Middle frontal gyrus (tissue), 1 donor: Measurements from ENCODE around the gene EPHA8.

Experiments used
- DNase-seq: peaks from one replicate; pipeline ENCODE4 v3.0.0-alpha.2; 2015; ENCODE audit warnings: low spot score; ENCODE audit errors: extremely low spot score

Gene EPHA8

DNA sequence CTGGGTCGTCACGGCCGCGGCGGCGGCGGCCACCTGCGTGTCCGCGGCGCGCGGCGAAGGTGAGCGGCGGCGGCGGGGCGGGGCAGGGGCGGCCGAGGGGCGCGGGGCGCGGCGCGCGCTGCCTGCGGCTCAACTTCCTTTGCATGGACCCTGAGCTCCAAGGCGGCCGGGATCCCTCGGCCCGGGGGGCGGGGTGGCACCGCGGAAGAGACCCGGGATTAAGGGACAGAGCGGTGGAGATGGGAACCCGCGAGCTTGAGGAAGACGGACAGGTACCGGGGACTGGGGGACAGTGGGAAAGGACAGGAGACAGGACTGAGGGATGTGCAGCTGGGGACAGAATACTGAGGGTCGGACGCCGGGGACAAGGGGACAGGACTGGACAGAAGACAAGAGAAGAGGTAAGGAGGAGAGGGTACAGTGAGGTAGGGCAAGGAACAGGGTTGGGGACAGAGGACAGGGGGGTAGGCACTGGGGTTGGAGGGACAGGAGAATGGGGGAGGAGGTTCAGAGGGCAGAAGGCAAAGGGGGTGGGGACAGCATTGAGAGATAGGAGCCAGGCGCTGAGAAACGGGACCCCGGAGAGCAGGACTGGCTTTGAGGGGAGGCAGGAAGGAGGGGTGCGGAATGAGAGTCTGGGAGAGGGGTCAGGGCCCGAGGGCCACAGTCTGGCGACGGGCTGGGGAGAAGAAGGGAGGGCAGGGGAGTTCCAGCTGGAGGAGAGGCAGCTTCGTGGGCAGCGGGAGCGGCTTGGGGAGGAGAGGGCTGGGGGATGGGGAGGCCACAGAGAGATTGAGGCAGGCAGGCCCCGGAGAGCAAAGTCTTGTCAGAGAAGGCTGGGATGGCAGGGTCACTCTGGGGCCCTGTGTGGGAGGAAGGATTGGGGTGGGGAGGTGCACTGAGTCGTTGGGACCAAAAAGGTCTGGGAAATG lies 648 bp downstream of the EPHA8 start:
- no peak for DNase-seq

DNA sequence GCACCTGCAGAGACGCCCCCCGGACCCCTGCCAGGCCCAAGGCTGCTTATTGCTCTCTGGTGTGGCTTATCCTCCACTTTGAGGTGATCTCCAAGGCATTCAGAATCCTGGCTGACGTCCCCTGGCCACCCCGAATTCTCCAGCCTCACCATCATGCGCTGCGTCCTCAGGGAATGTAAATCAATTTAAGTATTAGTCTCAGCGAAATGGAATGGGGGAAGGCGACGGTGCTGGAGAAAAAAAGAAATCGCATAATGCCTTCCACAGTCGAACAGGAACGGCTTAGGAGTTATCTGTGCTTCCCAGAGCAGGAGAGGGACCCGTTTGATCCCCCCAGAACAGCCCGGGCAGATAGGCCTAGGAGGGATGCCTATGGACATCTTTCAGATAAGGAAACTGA lies 2.9 kb downstream of the EPHA8 start:
- no peak for DNase-seq

DNA sequence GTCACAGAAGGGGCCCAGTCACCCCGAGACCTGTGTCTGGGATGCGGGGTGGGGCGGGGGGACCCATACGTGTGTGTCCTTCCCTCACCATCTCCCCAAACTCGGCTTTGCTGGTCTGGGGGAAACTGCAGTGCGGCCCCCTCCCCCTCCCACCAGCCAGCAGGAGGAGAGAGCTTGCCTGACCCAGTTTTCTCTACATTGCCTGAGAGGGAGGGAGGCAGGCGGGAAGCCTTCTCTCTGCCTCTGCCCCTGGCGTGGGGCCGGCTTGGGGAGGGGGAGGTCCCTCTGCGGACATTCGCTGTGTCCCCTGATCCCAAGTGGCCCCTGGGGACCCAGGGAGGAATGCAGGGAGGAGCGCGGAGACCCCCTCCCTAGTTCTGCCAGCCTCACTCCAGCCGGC lies 3.9 kb downstream of the EPHA8 start:
- DNase-seq: no peak

DNA sequence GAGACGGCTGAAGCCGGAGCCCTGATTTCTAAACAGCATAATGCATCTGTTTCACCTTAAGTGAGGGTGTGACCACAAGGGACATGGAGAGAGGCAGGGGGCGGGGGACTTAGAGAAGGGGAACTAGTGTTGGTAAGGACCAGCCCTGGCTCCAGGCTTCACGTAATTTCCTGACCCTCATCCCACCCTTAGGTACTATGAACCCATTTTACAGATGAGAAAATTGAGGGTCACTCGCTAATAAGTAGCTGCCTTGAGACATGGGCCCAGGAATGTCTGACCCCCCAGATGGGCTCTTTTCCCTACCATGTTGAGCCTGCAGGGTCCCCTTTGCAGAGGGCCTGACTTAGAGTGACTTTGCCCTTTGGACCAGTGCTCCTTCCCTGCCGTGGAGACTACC lies 4.7 kb downstream of the EPHA8 start:
- DNase-seq: no peak

DNA sequence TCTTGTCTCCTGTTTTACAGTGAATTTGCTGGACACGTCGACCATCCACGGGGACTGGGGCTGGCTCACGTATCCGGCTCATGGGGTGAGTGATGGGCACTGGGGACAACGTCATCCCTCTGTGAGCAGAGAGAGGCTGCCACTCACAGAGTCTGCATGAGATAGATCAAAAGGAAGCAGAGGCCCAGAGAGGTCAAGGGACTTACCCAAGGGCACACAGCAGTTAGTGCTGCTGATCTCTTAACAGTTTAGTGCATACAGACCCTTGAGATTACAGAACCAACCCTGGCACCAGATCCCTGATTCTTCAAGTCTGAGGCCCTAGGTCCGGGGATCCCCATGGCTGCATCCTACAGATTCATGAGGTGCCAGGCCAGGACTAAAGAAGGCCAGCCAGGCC lies 6.0 kb downstream of the EPHA8 start:
- no peak for DNase-seq

DNA sequence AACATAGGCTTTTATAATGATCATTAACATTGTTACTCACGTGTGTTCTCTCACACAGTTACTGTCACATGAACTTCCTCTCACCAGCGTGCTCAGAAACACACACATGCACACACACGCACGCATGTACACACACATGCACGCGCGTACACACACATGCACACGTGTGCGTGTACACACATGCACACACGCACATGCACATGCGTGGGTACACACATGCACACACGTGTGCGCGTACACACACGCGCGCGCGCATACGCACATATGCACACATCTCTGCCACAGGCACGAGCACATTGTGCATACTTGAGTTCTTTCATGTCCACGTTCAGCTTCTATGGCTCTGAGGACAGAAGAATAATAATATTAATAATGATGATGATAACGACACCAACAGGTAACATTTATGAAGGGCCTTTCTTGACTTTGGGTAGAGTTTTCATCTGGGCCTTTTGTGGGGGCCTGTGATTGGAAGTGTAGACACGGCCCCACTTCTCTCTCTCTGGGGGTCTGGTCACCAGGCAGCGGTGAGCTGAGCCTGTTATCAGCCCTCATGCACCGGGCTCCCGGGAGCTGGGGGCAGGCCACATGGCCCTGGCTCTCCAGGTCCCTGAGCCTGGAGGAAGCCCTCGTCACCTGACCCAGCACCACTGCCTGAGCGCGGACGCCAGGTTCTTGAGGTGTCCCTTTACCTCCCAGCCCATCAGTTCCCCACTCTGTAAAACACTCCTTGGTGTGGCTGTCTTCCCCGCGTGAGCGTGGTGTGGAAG lies 7.0 kb downstream of the EPHA8 start:
- no peak for DNase-seq

DNA sequence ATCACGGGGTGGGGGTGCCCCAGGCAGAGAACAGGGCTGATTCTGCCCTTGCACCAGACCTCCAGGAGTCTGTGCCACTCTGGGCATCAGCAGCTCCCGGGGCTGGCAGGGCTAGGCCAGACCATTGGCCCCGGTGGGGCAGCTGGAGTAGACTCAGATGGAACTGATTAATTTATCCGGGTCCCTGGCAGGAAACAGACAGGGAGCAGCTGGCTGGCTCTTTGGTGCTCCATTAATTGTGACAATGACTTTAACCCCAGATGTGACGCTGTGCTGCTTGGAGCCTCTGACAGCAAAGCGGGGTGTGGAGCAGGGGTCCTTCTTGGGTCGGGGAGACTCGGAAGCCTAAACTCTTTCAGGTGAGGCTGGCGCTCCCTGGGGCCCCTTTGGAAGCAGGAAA lies 9.5 kb downstream of the EPHA8 start:
- DNase-seq: no peak

DNA sequence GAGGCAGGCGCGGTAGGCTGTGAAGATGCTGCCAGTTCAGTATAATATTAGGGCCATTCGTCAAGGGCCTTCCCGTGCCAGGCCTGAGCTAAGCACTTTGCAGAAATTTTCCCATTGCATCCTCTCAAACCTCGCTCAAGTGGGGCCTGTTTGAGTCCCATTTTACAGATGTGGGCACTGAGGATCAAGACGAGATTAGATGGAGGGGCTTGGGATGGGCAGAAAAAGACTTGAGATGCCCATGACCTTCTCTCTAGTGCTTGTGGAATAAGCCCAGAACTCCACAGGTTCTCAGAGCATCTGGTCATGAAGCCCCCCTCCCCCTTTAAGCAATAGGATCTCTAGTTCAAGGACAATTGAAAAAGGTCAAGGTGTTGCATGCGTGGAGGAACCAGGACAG lies 9.9 kb downstream of the EPHA8 start:
- no peak for DNase-seq

DNA sequence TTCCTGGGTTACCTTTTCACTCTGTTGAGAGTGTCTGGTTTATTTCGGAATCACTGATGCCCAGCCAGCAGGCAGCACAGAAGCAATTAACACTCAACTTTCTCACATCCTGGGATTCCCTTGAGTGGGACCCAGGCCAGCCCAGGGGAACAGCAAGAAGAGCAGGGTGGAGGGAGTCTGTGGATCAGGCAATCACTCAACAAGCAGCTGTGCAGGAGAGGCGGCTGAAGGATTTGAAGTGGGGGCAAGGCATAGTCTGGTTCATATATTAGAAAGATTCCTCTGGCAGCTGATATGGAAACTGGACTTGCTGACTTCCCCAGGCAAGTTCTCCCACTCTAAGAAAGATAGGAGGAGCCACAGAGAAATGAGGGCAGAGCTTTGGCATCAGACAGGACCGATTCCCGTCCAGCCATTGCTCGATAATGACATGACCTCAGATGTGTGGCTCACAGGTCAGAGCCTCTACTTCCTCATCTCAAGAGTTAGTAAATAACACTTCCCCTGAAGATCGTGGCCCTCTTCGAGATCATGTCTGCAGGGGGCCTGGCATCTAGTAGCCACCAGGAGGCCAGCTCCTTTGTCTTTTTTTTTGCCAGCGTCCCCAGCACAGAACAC lies 12.4 kb downstream of the EPHA8 start:
- DNase-seq: no peak

DNA sequence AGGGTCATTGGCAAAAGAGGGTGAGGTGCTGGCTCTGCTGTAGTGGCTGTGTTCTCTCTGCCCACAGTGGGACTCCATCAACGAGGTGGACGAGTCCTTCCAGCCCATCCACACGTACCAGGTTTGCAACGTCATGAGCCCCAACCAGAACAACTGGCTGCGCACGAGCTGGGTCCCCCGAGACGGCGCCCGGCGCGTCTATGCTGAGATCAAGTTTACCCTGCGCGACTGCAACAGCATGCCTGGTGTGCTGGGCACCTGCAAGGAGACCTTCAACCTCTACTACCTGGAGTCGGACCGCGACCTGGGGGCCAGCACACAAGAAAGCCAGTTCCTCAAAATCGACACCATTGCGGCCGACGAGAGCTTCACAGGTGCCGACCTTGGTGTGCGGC lies 12.9 kb downstream of the EPHA8 start:
- no peak for DNase-seq

DNA sequence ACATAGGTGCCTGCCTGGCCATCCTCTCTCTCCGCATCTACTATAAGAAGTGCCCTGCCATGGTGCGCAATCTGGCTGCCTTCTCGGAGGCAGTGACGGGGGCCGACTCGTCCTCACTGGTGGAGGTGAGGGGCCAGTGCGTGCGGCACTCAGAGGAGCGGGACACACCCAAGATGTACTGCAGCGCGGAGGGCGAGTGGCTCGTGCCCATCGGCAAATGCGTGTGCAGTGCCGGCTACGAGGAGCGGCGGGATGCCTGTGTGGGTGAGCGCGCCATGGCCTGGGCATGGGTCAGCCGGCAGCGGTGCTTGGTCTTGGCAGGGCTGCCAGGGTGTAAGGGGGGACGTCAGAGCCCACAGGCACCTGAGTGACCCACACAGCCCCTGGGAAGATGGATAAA lies 13.3 kb downstream of the EPHA8 start:
- DNase-seq: no peak

DNA sequence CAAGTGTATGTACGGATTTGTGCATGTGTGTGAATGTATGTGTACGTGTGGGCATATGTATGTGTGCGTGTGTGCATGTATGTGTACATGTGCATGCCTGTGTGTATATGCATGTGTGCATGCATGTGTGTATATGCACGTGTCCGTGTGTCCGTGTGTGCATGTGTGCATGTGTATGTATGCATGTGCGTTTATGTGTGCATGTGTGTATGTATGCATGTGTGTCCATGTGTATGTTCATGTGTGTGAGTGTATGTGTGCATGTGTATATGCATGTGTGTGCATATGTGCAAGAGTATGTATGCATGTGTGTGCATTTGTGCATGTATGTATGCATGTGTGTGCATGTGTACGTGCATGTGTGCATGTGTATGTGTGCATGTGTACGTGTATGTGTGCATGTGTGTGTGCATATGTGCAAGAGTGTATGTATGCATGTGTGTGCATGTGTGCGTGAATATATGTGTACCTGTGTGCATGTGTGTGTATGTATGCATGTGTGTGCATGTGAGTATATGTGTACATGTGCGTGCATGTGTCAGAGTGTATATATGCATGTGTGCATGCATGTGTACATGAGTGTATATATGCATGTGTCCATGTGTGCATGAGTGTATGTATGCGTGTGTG lies 15.6 kb downstream of the EPHA8 start:
- DNase-seq: no peak

DNA sequence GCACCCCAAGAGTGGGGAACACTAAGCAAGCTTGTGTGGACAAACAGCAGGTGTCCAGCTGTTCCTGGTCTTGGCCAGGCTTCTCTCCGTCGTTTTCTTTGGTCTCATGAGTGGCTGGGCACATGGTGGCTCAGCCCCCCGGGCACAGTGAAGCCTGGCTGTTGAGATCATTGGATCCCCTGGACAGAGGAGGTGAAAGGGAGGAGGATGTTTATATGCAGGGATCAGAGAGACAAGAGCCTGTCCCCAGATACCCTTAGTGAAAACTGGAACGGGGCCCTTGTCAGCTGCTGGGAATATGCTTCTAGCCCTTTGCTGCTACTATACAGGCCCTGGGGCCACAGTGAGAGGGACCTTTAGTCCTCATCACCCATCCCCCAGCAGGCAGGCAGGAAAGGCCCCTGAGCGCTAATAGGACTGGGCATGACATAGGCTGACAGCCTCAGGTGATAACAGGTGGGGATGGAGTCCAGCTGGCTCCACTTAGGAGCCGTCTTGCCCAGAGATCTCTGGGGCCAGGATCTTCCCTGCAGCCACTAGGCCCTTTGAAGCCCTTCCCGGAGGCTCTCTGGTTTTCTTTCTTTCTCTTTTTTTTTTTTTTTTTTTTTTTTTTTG lies 16.4 kb downstream of the EPHA8 start:
- DNase-seq: no peak

DNA sequence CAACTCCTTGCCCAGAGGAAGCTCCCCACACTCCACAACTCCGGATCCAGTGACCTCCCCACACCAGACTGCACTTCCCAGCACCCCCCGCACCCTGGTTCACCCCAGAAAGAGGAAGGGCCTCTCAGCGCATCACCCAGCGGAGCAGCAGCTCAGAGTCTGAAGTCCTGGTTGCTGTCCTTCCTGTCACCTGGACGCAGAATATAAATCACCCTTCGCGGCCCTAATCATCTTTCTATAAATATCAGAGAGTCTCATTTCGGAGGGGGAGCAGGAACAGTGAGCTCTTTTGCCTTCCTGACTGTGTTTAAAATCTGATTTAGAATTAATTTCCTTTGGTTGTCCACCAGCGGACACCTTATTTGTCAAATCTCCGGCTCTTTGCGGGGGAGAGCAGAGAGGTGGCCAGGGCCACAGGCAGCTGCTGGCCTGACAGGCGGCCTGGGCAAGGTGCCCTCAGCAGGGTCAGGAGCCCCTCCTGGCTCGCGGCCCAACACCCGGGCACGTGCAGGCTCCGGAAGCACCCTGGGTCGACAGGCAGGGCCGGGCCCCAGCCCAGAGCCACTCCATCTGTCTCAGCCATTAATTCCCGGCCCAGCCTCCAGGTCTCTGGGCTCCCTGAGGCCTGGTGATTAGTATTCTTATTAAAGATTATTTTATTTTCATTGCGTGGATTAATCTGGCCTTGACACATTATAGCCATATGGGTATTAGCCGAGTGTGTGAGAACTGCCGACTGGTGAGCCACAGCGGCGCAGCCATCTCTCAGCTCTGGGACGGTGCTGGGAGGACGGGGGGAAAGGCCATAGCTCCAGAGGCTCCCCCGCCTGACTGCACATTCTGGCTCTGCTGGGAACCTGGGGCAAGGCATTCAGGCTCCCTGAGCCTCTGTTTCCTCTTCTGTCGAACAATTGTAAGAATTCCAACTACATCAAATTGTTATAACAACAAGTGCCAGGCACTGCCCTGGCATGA lies 19.7 kb downstream of the EPHA8 start:
- DNase-seq: no peak

DNA sequence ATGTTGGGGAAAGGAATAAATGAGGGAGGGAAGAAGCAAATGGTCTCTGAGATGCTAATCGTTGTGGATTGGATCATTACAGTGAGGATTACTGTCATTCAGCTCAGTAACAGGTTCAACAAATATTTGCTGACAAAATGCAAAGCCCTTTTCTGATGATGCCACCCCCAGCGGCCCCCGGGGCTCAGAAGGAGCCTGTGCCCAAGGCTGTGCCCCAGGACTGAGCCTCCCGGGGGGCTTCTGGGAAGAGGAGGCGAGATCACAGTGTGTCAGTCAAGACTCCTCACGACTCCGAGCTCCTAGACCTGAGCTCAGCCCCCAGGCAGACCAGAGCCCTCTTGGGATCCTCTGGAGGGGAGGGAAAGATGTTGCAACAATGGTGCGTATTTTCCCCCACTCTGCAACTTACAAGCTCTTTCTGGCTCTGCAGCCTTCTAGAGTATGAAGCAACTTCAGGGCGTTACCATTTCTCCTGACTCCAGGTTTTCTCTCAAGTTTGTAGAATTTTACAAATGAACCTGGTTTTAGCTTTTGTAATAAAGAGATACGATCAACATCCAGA lies 20.8 kb downstream of the EPHA8 start:
- no peak for DNase-seq

DNA sequence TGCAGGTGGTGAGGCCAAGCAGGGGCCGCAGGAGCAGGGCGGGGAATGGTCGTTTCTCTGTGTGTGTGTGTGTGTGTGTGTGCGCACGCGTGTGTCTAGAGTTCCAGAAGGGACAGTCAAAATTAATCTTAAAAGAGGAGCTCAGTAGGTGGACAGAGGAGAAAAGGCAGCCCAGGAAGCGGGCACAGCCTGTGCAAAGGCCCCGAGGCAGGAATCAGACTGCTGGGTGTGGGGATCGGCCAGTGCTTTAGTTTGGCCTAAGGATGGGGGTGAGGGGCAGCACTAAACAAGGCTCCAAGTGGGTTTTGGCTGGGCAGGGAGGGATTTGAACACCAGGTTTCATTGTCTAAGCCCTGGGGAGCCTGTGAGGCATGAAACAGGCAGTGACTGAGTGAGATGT lies 21.7 kb downstream of the EPHA8 start:
- DNase-seq: no peak

DNA sequence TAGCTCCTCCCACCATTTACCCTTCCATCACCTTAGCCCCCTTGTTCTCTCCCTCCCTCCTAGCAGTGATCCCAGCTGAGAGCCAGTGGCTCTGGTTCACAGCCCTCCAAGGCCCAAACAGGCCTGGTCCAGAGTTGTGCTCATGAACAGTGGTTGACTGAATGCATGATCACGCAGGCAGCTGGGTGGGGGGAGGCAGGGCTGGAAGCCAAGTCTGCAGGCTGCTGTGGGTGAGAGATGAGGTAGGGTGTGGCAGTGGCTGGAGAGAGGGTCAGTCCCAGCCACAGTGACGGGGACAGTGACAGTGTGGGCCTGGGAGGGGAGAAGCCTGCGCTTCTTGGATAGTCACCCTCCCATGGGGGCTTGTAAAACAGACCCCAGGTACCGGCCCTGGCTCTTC lies 22.2 kb downstream of the EPHA8 start:
- DNase-seq: no peak

DNA sequence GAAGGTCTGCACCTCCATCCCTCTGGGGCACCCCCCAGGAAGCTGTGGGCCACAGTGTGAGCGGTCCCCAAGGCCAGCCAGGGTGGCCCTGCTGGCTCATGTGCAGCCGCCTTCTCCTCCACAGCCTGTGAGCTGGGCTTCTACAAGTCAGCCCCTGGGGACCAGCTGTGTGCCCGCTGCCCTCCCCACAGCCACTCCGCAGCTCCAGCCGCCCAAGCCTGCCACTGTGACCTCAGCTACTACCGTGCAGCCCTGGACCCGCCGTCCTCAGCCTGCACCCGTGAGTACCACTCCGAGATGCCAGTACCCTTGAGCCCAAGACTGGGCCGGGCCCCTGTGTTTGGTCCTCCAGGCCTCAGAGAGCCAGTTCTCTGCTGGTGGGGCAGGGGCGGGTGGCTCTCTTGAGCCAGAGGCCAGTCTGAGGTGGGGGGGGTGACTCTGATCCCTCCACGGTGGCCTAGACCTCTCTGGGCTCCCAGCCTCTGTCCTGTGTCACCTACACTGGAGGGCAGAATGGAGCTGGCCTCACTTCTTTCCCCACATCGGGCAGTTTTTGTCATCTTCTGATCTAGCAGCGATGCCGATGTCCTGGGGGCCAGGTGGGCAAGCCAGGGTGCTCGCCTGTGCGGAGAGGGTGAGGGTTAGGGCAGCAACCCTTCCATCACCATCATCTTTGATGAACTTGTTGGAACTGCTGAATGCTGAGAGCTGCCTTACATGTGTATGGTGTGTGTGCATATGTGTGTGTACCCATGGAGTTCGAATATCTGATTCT lies 23.3 kb downstream of the EPHA8 start:
- no peak for DNase-seq

DNA sequence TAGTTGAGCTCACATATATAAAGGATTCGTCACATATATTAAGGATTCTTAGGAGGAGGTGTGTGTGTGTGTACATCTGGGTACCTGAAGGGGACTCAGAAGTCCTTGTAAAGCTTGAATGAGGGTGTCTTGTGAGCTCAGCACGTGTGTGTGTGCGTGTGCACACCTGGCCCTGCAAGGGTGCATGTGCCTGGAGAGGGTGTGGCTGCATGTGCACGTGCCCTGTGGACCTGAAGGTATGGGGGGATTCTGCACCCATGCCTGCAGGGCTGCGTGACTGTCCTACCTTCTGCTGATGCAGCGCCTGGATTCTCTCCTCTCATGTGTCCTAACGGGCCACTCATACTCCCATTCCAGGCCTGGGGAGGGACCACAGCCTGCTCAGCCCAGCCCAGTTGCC lies 24.0 kb downstream of the EPHA8 start:
- no peak for DNase-seq
